OCI-LY3 (cell line): ENCODE data around the gene TREML4.

Experiments
- H2AFZ ChIP-seq: fragments of 200-600, 300-600 bp; shearing (Covaris generic); 2 replicates; pipeline ENCODE4 v1.6.0; 2014; ENCODE audit warnings: antibody characterized with exemption, low read depth, low read length
- H3K27ac ChIP-seq: fragments of 200-600, 300-600 bp; sonication (generic); 2 replicates; pipeline ENCODE4 v1.5.1; 2014; ENCODE audit warnings: mild to moderate bottlenecking, low read length, moderate library complexity, mixed read lengths
- H3K27me3 ChIP-seq: fragments of 200-600, 300-600 bp; sonication (generic); 2 replicates; pipeline ENCODE4 v1.6.1; 2014; ENCODE audit warnings: low read depth, low read length, mixed read lengths
- H3K36me3 ChIP-seq: fragments of 200-600, 300-600 bp; sonication (generic); replicated peaks from 2 replicates; pipeline ENCODE3; 2014; ENCODE audit warnings: low read depth, low read length, mixed read lengths
- H3K4me1 ChIP-seq: fragments of 300-600, 200-600 bp; sonication (generic); 2 replicates; pipeline ENCODE4 v1.6.1; 2014; ENCODE audit warnings: low read length, mixed read lengths
- H3K4me2 ChIP-seq: fragments of 200-600, 300-600 bp; sonication (generic); 2 replicates; pipeline ENCODE4 v1.6.1; 2014; ENCODE audit warnings: low read length, mixed read lengths
- H3K4me3 ChIP-seq: fragments of 300-600, 200-600 bp; sonication (generic); 2 replicates; pipeline ENCODE4 v1.5.1; 2014; ENCODE audit warnings: antibody characterized with exemption, mild to moderate bottlenecking, low read length, moderate library complexity
- H3K79me2 ChIP-seq: fragments of 300-600, 200-600 bp; shearing (Covaris generic); 2 replicates; pipeline ENCODE4 v1.6.1; 2014; ENCODE audit warnings: mild to moderate bottlenecking, low read length, mixed read lengths
- H3K9ac ChIP-seq: fragments of 300-600, 200-600 bp; shearing (Covaris generic); 2 replicates; pipeline ENCODE4 v1.6.0; 2014; ENCODE audit warnings: mild to moderate bottlenecking, low read length, moderate library complexity
- H3K9me3 ChIP-seq: fragments of 200-600, 300-600 bp; shearing (Covaris generic); 2 replicates; pipeline ENCODE4 v1.6.1; 2014; ENCODE audit warnings: low read length, mixed read lengths; ENCODE audit not compliant: insufficient read depth
- H4K20me1 ChIP-seq: fragments of 200-600, 300-600 bp; sonication (generic); 2 replicates; pipeline ENCODE4 v1.6.1; 2016; ENCODE audit warnings: low read length, mixed read lengths; ENCODE audit not compliant: insufficient read depth
- CTCF ChIP-seq: fragments of 200-600, 300-600 bp; sonication (generic); IDR thresholded peaks from 2 replicates; pipeline ENCODE4 v1.5.1; 2014; ENCODE audit warnings: antibody characterized with exemption, low read length, low read depth
- EZH2phosphoT487 ChIP-seq: fragments of 200-600 bp; shearing (Covaris generic); IDR thresholded peaks from 2 replicates; pipeline ENCODE4 v1.6.1; 2018; ENCODE audit warnings: antibody characterized with exemption, mixed run types, low read depth

TREML4 gene

GRCh38 chr6:41247288-41247865, 19.2 kb downstream of the TREML4 start:
- no peaks in the 10 kb centered on the region for H3K9me3 ChIP-seq
- H3K36me3 ChIP-seq: no peaks in the 10 kb centered on the region
- no peak overlapping the region for H2AFZ ChIP-seq
- no peaks in the 10 kb centered on the region for H4K20me1 ChIP-seq
- H3K9ac ChIP-seq: no peak overlapping the region
- no peak overlapping the region for H3K4me2 ChIP-seq
- no peaks in the 10 kb centered on the region for H3K4me1 ChIP-seq
- H3K27me3 ChIP-seq: peaks cover 7% of the 10 kb centered on the region
- no peak overlapping the region for H3K27ac ChIP-seq
- H3K79me2 ChIP-seq: no peaks in the 10 kb centered on the region
- TF ChIP-seq CTCF (no peak), EZH2phosphoT487 (no peak)
- H3K4me3 ChIP-seq: no peak overlapping the region

GRCh38 chr6:41247882-41248705, 19.9 kb downstream of the TREML4 start:
- H2AFZ ChIP-seq: no peak overlapping the region
- H3K27ac ChIP-seq: no peak overlapping the region
- no peaks in the 10 kb centered on the region for H3K4me1 ChIP-seq
- H3K9ac ChIP-seq: no peak overlapping the region
- no peak for TF ChIP-seq EZH2phosphoT487
- TF ChIP-seq CTCF: no peak
- H3K36me3 ChIP-seq: no peaks in the 10 kb centered on the region
- H3K4me3 ChIP-seq: no peak overlapping the region
- peaks cover 14% of the 10 kb centered on the region for H3K27me3 ChIP-seq
- H4K20me1 ChIP-seq: no peaks in the 10 kb centered on the region
- no peaks in the 10 kb centered on the region for H3K79me2 ChIP-seq
- H3K9me3 ChIP-seq: no peaks in the 10 kb centered on the region
- no peak overlapping the region for H3K4me2 ChIP-seq

- H3K36me3 ChIP-seq: no peaks in the 10 kb centered on the region
These were observed 24.4 kb downstream of the TREML4 start for GRCh38 chr6:41252401-41253169.

More at GRCh38 chr6:41252401-41253169, 24.4 kb downstream of the TREML4 start:
- Histone ChIP-seq H3K9ac (no peak overlapping the region), H3K9me3 (no peaks in the 10 kb centered on the region), H3K27me3 (peaks cover 19% of the 10 kb centered on the region), H3K4me3 (no peak overlapping the region), H3K79me2 (no peaks in the 10 kb centered on the region), H3K4me1 (no peaks in the 10 kb centered on the region), H4K20me1 (no peaks in the 10 kb centered on the region), H3K27ac (no peak overlapping the region), H2AFZ (no peak overlapping the region), H3K4me2 (no peak overlapping the region)
- TF ChIP-seq EZH2phosphoT487 (no peak), CTCF (no peak)
